Ovary (tissue), 3 donors: ENCODE measurements around the gene FNIP2.

ENCODE experiments used
- EP300 ChIP-seq: sonication (generic); formaldehyde crosslinking; IDR thresholded peaks from one replicate; pipeline ENCODE4 v1.6.1; 2017; ENCODE audit warnings: antibody characterized with exemption
- POLR2A ChIP-seq: fragments of 450-650 bp; IDR thresholded peaks from one replicate; pipeline ENCODE4 v1.6.1; 2017; ENCODE audit warnings: antibody characterized with exemption, mild to moderate bottlenecking, moderate library complexity
- TF ChIP-seq, protein P1 (sequence below), 3 donors: fragments of 450-650 bp in 2 of 3; fragments of 200-600 bp in 1 of 3; IDR thresholded peaks; one replicate each; pipeline versions ENCODE4 v1.5.1 to v1.8.0; 2016 to 2022; ENCODE audit warnings: antibody characterized with exemption in 3 of 3, mild to moderate bottlenecking in 1 of 3
- donor health status: DM: no; HTN: no; CAD: no.

DNA sequence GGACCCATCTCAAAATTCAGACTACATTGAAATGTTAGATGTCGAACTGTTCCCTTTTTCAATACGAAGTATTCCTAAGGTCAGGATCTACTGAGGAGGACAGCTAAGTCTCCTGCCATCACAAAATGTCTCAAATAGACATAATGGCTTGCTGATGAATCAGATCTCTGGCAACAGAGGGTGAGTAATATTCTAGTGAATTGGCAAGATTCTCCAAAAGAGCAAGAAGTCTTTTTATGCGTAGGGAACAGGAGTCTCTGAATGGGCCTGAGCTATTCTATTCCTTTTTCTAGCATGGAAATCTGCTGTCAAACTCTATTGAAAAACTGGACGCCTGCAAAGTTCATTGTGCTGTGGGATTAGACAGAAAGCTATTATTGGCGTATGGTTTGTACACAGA lies 145.4 kb downstream of the FNIP2 start:
- TF ChIP-seq, protein P1, sequence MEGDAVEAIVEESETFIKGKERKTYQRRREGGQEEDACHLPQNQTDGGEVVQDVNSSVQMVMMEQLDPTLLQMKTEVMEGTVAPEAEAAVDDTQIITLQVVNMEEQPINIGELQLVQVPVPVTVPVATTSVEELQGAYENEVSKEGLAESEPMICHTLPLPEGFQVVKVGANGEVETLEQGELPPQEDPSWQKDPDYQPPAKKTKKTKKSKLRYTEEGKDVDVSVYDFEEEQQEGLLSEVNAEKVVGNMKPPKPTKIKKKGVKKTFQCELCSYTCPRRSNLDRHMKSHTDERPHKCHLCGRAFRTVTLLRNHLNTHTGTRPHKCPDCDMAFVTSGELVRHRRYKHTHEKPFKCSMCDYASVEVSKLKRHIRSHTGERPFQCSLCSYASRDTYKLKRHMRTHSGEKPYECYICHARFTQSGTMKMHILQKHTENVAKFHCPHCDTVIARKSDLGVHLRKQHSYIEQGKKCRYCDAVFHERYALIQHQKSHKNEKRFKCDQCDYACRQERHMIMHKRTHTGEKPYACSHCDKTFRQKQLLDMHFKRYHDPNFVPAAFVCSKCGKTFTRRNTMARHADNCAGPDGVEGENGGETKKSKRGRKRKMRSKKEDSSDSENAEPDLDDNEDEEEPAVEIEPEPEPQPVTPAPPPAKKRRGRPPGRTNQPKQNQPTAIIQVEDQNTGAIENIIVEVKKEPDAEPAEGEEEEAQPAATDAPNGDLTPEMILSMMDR (IDR thresholded peaks at IDR 0.05), result no peak
- TF ChIP-seq POLR2A (no peak), EP300 (no peak)
